ENCODE data around the gene KCNJ18. TPM values are rescaled to one million over a fixed set of nuclear protein-coding genes. Genes with fewer than 3 reads are reported as not detected.
"Not testable (repeated sequence)": the region's sequence is repeated elsewhere in the genome, so short reads cannot be mapped to it uniquely, and the experiment has no call there.

Gene KCNJ18
- total RNA-seq, 2 donors from 2014 or later = not detected

DNA sequence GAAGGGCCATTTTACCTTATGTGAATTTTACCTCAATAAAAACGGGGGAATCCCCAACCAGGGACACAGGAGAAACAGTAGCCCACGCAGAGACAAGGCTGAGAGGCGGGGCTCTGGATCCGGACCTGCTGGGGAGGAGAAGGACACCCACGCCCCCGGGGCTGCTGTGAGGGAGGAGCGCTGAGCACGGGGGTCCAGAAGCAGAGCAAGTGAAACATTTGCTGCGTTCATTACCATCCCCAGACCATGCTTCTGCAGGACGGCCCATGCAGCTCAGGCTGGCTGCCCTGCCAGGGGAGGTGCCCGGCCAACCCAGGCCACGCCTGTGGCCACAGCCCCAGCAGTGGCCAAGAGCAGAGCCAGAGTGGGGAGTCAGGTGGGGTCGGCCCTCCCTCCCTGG, 50.0 kb downstream of the KCNJ18 start:
- DNase-seq (ENCODE audit: low spot score) = no peak
- TF ChIP-seq, protein P1, sequence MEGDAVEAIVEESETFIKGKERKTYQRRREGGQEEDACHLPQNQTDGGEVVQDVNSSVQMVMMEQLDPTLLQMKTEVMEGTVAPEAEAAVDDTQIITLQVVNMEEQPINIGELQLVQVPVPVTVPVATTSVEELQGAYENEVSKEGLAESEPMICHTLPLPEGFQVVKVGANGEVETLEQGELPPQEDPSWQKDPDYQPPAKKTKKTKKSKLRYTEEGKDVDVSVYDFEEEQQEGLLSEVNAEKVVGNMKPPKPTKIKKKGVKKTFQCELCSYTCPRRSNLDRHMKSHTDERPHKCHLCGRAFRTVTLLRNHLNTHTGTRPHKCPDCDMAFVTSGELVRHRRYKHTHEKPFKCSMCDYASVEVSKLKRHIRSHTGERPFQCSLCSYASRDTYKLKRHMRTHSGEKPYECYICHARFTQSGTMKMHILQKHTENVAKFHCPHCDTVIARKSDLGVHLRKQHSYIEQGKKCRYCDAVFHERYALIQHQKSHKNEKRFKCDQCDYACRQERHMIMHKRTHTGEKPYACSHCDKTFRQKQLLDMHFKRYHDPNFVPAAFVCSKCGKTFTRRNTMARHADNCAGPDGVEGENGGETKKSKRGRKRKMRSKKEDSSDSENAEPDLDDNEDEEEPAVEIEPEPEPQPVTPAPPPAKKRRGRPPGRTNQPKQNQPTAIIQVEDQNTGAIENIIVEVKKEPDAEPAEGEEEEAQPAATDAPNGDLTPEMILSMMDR (IDR thresholded peaks at IDR 0.05) = no peak
- Histone ChIP-seq H3K27me3 (no peaks in the 10 kb centered on the region), H3K27ac (no peak overlapping the region), H3K4me1 (no peaks in the 10 kb centered on the region), H3K9me3 (no peaks in the 10 kb centered on the region), H3K36me3 (no peaks in the 10 kb centered on the region), H3K4me3 (no peak overlapping the region)

DNA sequence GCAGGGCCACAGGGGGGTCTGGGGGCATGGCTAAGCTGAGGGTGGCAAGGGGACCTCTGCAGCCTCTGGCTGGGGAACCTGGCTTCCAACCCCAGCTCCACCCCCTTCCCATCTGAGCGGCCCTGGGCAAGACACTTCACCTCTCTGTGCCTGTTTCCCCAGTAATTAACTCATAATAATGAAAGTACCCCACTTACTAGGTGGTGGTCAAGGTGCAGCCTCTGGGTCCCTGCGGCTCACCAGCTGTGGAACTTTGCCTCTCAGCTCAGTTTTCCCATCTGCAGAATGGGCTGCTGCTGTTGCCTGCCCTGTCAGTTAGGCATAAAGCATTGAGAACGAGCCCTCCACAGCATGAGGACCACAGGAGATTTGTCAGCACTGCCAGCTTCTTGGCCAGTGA, 51.8 kb downstream of the KCNJ18 start:
- H3K4me3 ChIP-seq; H3K27me3 ChIP-seq; H3K9me3 ChIP-seq; H3K27ac ChIP-seq; H3K4me1 ChIP-seq; H3K36me3 ChIP-seq; DNase-seq (ENCODE audit: low spot score): not testable (repeated sequence)

DNA sequence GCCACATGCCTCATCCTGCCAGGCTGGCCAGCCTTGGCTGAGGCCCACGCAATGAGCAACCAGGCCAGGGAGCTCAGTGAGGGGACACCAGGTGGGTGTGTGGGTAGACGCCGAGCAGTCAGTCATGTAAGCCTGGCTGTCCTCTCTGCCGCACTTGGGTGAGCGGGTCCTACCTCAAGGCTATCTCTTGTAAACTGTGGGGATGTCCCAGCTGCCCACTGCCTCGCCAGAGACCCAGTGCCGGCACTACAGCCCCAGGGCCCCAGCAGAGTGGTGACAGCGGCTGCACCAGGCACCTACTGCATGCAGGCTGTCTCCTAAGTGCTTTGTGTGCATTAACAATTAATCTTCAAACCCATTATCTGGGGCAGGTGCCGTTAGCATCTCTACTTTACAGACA, 52.3 kb downstream of the KCNJ18 start:
- H3K4me1 ChIP-seq; DNase-seq (ENCODE audit: low spot score); H3K27ac ChIP-seq; H3K36me3 ChIP-seq; H3K9me3 ChIP-seq; H3K27me3 ChIP-seq; H3K4me3 ChIP-seq: not testable (repeated sequence)

DNA sequence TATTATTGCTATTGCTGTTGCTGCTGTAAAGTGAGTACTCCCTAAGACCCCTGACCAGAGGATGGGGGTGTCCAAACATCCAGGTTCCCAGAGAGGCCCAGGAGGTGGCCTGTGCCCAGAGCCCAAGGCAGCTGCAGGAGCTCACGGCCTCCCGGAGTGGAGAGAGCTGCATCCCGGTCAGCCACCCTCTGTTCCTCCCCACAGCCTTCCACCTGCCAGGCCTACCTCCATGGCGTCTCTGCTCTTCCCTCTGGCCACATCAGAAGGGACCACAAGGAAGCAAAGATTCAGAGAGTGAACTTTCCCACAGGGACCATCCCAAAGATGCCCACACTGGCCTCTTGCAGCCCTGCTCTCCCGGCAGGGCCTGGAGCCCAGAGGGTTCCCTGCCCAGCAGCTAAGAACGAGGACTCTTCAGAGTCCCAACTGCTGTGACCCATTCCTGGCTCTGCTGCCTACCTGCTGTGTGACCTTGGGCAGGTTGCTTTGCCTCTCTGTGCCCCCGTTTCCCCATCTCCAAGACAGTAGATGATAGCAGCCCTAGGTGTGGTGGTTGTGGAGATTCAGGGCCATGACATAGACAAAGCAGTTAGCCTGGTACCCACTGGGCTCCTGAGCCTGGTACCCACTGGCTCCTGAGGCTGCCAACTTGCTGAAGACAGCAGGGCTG, 53.2 kb downstream of the KCNJ18 start:
- not testable (repeated sequence) for H3K27me3 ChIP-seq; H3K36me3 ChIP-seq; H3K27ac ChIP-seq; DNase-seq (ENCODE audit: low spot score); H3K4me1 ChIP-seq; H3K9me3 ChIP-seq; H3K4me3 ChIP-seq

DNA sequence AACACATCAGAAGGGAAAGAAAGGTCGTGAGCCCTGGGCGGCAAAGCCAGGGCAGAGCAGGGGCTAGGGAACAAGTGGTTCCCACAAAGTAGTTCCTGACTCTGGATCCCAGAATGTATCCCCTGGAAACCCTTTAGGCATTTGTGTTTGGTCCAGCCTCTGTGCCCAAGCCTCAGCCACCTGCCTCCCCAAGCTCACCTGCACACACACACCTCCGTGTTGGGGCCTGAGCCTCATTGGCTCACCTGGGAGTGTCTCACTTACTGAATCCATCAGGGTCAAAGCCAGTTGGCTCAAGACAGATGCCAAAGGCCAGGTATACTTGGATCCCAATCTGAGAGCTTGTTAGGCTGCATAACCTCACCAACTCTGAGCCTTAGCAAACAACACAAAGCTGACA, 54.1 kb downstream of the KCNJ18 start:
- not testable (repeated sequence) for H3K4me3 ChIP-seq; H3K27me3 ChIP-seq; H3K27ac ChIP-seq; H3K36me3 ChIP-seq; DNase-seq (ENCODE audit: low spot score); H3K9me3 ChIP-seq; H3K4me1 ChIP-seq

DNA sequence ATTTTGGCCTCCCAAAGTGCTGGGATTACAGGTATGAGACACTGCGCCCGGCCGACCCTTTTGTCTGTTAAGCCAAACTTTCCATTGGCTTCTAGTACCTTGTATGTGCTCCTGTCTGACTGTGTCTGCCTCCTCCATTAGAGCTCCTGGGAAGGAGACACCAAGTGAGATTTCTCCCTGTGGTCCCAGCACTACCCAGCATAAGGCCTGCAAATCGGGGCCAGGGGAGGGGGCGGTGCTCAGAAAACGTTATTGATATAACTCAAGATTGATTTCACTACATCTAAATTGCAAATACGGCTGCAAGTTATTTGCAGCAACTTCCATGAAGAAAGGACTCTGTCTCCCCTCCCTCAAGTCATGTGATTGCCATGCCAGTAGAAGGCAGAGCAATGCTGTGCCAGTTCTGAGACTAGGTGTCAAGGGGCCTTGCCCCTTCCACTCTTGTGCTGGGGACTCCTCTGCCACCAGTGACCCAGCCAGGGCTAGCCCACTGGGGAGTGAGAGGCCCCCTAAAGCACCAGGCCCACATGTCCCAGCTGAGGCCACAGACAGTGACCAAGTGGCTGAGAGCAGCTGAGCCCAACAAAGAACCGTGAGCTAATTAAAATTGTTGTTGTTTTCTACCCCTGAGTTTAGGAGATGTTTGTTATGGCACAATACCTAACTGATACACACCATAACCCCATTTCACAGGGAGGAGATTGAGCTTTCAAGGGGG, 55.0 kb downstream of the KCNJ18 start:
- H3K9me3 ChIP-seq; DNase-seq (ENCODE audit: low spot score): not testable (repeated sequence)

DNA sequence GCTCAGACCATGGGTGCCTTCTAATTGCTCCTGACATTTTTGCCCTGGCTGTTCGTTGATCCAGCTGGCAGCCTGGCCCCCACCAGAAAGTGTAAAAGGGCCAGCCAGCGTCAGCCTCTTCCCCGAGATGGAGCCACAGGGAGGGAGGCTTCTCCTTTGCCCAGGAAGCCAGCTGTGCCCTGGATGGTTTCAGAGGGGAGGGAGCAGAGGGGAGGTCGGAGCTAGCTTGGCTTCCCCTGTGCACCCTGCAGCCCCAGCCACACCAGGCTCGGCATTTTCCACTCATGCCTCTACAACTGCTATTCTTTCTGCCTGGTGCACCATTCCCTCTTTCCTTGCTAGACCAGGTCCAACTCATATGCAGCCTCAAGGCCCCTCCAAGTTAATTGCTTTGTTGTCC, 56.4 kb downstream of the KCNJ18 start:
- not testable (repeated sequence) for H3K36me3 ChIP-seq; H3K4me3 ChIP-seq; DNase-seq (ENCODE audit: low spot score); H3K9me3 ChIP-seq; H3K4me1 ChIP-seq; H3K27ac ChIP-seq; H3K27me3 ChIP-seq

More for the DNA sequence above, 55.0 kb downstream of the KCNJ18 start:
- not testable (repeated sequence) for H3K4me1 ChIP-seq, H3K27me3 ChIP-seq, H3K4me3 ChIP-seq, H3K27ac ChIP-seq, H3K36me3 ChIP-seq

DNA sequence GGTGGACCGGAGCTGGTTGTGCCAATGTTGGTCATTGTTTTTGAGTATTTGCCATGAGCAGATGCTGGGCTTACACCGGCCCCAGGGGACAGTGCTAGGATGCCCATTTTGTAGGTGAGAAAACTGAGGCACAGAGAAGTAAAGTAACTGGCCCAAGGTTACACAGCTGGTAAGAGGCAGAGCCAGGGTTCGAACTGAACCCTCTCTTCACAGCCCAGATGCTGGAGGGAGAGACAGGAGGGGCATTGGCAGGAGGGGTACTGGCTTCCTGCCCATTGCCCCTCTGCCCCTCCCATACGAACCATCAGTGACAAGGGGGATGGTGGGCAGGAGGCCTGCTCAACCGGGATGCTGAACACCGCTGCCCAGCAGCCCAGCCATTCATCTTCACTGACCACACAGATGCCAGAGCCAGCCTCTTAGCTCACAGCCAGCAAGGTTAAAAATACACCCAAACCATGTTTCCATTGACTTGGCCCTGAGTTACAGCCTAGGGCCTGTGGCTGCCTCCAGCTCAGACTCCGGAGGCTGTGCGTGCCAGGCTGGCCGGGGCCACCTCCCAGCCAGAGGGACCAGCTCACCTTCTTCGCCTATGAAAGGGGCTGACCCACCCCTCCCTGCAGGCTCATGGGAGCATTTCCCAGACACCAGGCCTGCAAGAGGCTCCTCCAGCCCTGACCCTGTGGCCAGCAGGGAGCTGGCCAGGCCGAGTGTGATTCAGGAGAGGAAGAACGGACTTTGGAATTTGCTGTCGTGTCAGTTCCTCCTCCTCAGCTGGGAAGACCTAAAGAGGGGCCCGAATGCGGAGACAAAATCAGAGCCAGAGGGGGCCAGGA, 57.6 kb downstream of the KCNJ18 start:
- not testable (repeated sequence) for H3K4me1 ChIP-seq; H3K36me3 ChIP-seq; H3K4me3 ChIP-seq; H3K9me3 ChIP-seq; DNase-seq (ENCODE audit: low spot score); H3K27ac ChIP-seq; H3K27me3 ChIP-seq

DNA sequence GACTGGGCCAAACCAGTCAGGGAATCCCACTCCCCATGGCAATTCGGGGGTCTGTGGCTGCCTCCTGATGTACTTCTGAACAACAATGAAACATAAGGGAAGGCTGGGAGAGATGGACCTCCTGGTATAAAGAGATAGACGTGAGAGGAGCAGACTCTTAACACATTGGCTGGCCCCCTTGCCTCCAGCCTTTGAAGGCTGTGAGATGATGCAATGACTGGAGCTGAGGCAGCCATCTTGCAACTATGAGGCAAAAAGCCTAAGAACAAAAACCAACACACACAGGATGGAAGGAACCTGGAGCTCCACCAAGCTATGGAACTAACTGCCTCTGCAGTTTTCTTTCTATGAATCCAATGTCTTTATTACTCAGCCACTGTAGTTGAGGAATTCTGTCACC, 58.8 kb downstream of the KCNJ18 start:
- not testable (repeated sequence) for H3K27me3 ChIP-seq; H3K4me1 ChIP-seq; H3K9me3 ChIP-seq; H3K27ac ChIP-seq; DNase-seq (ENCODE audit: low spot score); H3K4me3 ChIP-seq; H3K36me3 ChIP-seq

All from right atrium auricular region (tissue), 2 donors.